ENCODE results near the gene NKPD1.

Gene NKPD1, protein sequence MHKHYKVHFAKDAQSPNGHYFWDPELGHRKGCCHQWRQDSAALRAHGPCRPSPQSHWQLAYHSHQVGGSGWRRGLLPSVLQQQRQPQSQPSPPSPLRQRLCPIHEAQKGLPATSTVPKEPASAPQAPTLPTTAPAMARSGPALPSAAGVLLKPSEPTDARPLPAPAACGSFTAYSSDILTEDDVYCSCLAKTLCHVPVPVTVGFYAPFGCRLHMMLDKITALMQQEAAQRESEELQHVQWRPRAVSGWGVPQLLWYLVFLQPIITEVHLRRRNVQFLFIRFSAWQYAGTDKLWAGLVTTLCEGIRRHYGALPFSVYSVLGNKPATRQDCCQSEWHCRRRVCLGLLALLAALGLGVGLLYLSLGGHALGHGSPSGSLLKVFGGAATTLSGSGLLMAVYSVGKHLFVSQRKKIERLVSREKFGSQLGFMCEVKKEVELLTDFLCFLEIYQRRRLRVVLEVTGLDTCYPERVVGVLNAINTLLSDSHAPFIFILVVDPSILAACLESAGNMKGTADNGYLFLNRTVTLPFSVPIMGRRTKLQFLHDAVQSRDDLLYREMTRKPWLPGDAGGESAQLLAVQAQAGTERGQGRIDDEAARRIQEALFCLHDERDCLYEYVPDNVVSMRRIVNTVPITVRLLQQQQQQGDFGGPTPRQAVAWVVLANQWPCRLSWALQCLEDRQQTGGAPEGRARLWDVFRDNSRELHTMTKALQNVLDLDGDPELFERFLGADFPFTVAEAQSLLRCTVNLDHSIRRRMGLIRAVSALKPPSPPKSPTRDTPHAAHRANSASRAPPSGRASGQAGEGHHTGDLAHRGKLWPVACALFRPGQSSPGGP

DNA sequence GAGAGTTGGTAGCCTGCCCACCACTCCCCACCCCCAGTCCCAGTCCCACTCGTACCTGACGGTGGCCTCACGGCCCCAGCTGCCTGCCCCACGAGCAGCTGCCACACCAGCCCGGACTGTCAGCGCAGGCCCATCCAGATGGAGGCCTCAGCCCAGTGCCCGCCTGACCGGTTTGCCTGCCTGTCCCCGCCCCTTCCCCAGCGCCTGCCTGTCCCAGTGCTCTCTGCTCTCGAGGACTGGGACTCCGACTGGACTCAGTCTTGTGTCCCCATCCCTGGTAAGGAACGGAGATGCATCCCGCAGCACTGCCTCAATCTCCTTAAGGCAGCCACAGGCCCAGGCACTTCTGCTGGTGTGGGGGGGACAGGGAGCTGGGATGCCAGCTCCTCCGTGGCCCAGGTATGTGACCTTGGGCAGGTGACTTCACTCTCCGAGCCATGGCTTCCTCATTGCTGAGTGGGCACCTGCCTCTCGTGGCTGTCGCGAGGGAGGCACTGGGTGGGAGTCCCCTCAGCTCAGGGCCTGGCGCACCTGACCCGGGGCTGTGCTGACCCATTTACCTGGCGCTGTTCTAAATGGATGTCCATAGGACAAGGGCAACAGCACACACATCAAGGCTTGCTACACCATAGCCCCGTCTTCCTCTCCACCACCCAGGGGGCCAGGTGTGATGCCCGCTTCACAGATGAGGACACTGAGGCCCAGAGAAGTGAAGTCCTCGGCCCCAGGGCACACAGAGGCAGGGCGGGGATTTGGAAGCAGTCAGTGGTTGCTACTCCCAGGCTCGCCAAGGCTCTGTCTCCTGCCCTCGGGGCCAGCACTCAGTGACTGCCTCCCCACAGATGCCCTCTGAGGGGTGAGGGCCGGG is at the start of gene NKPD1:
NKPD1 (minus strand) TSS at position 113 of the 868 bp plus-strand sequence. CDS start 832 bp downstream, outside the sequence.
- DNase-seq, result no peak

DNA sequence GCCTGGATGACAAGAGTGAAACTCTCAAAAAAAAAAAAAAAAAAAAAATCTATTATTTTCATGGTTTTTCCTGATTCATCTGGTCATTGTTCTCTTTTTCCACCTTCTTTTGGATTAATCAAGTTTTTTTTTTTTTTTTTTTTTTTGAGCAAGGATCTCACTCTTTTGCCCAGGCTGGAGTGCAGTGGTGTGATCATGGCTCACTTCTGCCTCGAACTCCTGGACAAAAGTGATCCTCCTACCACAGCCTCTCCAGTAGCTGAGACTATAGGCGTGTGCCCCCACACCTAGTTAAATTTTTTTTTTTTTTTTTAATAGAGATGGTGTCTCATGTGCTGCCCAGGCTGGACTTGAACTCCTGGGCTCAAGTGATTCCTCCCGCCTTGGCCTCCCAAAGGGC is 45.5 kb upstream of the NKPD1 start:
- no peak for DNase-seq

DNA sequence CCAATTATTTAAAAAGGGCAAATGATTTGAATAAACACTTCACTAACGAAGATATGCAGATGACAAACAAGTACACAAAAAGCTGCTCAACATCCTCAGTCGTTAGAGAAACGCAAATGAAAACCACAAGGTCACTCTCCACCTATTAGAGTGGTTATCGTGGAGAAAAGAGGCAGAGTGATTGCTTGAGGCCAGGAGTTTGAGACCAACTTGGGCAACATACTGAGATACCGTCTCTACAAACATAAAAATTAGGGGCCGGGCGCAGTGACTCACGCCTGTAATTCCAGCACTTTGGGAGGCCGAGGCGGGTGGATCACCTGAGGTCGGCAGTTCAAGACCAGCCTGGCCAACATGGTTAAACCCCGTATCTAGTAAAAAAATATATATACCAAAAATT is 45.0 kb upstream of the NKPD1 start:
- DNase-seq, result no peak

DNA sequence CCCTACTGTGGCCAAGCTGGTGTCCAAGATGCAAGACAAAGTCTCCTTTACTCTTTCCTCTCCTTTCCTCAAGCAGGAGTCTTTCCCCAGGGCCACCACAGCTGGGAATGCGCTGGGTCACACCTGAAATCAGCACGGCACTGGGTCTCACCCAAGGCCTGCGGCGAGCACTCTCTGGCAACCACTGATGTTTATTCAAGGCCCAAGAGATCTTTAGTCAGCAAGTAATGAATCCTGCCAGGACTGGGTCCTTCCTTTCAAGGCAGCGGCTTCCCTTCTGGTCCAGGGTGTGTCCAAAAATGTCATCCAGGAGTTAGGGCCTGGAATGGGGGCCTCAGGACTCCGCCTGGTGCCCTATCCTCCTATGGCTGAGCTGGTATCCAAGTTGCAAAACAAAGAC is 41.9 kb upstream of the NKPD1 start:
- DNase-seq, result no peak

DNA sequence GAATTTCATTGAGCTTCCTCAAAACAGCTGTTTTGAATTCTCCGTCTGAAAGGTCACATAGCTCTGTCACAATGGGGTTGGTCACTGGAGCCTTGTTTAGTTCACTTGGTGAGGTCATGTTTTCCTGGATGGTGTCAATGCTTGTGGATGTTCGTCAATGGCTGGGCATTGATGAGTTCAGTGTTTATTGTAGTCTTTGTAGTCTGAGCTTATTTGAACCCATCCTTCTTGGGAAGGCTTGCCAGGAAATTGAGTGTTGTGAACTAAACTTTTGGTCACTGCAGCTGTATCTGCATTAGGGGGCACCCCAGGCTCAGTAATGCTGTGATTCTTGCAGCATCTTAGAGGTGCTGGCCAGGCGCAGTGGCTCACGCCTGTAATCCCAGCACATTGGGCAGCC is 39.8 kb upstream of the NKPD1 start:
- no peak for DNase-seq

DNA sequence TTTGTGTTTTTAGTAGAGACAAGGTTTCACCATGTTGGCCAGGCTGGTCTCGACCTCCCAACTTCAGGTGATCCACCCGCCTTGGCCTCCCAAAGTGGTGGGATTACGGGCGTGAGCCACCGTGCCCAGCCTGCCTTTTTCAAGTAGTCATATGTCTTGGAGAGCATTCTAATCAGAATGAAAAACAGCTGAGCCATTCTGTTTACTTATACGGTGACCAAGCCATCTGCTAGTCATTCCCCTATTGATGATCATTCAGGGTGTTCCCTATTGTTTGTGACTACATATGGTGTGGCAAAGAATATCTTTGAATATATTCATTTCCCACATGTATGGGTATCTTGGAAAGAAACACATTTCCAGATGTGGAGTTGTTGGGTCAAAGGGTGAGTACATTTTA is 35.0 kb upstream of the NKPD1 start:
- DNase-seq, result no peak

DNA sequence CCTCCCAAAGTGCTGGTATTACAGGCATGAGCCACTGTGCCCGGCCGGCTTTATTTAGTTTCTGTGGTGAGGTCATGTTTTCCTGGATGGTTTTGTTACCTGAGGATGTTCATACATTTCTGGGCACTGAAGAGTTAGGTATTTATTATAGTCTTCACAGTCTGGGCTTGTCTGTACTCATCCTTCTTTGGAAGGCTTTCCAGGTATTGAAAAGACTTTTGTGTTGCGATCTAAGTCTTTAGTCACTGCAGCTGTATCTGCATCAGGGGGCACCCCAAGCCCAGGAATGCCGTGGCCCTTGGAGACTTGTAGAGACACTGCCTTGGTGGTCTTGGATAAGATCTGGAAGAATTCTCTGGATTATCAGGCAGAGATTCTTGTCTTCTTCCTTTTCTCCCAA is 30.6 kb upstream of the NKPD1 start:
- no peak for DNase-seq

DNA sequence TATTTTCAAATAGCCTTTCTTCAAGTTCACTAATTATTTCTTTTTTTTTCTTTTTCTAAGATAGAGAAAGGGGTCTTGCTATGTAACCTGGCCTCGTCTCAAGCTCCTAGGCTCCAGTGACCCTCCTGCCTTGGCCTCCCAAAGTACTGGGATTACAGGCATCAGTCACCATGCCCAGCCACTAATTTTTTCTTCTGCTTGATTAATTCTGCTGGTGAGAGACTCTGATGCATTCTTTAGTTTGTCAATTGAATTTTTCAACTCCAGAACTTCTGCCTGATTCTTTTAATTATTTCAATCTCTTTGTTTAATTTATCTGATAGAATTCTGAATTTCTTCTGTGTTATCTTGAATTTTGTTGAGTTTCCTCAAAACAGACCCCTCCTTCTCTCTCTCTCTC is 29.2 kb upstream of the NKPD1 start:
- DNase-seq, result no peak

DNA sequence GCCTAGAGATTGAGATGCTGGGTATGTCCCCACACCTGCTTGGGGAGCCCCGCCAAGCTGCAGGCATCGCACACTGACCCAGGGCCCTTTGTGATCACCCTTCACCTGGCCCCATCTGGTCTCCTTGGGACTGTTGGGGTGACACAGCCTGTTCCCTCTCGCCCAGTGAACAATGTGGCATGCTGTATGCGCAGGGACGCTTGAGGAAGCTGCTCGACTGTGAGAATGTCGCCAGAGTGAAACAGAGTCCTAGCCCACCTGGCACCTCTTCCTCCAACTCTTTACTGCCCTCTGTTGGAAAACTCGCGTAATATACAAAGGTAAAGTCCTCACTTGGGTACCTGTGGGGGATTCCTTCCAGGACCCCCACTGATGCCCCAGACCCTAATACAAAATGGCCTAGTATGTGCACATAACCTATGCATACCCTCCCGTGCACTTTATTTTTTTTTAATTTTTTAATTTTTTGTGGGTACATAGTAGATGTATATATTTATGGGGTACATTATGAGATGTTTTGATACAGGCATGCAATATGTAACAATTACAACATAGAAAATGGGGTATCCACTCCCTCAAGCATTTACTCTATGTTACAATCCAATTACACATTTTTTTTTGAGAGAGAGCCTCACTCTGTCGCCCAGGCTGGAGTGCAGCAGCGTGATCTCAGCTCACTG is 26.8 kb upstream of the NKPD1 start:
- DNase-seq, result peak in 1 of 2 donors; percentile 62

DNA sequence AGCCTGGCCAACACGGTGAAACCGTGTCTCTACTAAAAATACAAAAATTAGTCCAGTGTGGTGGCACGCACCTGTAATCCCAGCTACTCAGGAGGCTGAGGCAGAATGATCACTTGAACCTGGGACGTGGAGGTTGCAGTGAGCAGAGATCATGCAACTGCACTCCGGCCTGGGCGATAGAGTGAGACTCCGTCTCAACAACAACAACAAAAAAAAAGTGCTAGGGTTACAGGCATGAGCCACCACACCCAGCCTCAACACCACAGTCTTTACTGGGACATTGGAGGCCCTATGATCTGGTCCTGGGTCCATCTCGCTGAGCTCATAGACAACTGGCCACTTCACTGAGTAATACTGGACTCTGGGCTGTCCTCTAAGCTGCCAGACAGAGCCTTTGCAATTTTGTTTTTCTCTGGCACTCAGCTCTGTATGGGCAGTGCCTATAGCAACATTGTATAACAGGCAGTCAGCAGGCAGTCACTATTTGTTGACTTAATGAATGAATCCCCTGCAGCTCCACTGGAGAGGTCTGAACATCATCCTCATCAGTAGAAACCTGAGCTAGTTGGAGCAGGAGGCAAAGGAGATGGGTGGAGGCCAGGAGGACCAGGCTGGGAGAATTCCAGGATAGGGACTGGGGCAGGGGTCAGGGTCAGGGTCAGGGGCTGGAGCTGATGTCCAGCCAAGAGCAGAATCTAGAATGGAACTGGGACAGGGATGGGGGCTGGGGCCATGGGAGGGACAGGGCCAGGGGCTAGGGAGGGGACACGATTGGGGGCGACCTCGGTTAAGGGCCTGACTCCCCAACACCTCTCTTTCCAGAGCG is 25.9 kb upstream of the NKPD1 start:
- DNase-seq, result no peak

DNA sequence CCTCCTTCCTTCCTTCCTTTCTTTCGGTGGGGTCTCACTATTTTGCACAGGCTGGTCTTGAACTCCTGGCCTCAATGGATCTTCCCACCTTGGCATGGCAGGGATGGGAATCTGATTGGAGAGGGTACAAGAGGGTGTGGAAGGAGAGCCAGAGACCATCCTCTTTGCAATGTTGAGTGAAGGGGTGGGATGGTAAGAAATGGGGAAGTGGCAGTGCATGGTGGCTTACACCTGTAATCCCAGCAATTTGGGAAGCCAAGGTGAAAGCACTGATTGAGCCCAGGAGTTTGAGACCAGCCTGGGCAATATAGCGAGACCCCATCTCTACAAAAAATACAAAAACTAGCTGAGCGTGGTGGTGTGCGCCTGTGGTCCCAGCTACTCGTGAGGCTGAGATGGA is 23.3 kb upstream of the NKPD1 start:
- DNase-seq, result no peak

DNA sequence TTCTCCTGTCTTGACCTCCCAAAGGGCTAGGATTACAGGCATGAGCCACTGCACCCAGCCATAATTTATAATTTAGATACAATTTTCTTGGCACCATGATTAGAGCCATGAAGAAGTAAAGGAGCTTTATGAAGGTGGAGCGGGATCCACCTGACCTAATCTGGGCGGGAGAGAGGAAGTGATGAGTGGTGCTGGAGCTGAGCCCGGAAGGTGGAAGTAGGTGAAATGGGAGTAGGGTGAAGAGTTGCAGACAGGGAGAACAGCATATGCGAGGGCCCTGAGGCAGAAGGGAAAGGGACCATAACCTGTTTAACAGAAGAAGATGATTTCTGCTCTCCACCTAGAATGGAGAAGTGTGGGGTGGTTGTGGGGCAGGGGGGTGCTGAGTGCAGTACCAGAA is 22.0 kb upstream of the NKPD1 start:
- no peak for DNase-seq

DNA sequence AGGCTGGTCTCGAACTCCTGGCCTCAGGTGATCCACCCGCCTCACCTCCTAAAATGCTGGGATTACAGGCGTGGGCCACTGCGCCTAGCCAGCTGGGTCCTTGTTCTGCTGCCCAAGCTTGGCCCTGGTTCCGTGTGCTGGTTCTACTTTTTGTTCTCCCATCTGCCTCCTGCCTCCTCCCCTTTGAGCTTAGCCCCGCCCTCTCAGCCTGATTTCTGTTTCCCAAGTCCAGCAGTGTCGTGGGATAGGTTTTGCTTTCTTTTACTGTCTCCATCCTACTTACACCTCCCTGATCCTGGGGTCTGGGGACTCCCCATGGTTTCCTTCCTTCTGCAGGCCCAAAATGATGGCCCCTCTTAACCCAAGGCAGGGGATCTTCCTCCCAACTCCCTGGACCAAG is 20.2 kb upstream of the NKPD1 start:
- no peak for DNase-seq

DNA sequence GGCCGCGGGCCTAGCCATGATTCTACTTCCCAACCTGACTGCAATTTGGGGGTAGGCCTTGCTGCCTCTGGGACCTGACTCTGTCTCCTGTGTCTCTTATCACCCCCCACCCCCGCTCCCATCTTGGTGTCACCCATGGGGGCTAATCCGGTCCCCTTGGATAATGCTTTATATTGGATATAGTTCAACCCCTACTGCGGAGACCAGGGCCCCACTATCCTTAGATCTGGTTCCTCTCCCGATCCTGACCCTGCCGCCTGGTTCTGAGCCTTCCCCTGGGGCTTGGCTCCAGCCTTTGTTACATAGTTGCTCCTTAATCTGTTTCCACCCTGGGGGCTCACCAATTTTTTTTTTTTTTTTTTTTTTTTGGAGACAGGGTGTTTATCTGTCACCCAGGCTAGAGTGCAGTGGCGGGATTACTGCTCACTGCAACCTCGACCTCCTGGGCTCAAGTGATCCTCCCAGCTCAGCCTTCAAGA is 19.1 kb upstream of the NKPD1 start:
- no peak for DNase-seq

DNA sequence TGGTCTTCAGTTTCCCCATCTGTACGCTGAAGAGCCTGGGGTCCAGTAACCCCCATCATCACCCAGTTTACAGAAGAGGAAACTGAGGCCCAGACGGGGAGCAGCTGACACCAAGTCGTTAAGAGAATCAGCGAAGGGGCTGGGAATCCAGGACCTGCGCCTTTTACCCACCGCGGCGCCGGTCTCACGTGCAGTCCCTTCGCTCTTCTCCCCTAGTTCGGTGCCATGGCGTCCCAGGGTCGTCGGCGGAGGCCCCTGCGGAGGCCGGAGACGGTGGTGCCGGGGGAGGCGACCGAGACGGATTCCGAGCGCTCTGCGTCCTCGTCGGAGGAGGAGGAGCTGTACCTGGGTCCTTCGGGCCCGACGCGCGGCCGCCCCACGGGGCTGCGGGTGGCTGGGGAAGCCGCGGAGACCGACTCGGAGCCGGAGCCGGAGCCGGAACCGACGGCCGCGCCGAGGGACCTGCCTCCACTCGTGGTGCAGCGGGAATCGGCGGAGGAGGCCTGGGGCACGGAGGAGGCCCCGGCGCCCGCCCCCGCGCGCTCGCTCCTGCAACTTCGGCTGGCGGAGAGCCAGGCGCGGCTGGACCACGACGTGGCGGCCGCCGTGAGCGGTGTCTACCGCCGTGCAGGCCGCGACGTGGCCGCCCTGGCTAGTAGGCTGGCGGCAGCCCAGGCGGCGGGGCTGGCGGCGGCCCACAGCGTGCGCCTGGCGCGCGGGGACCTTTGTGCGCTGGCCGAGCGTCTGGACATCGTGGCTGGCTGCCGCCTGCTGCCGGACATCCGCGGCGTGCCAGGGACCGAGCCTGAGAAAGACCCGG is 18.5 kb upstream of the NKPD1 start:
- DNase-seq, result peak in 1 of 2 donors; percentile 34

DNA sequence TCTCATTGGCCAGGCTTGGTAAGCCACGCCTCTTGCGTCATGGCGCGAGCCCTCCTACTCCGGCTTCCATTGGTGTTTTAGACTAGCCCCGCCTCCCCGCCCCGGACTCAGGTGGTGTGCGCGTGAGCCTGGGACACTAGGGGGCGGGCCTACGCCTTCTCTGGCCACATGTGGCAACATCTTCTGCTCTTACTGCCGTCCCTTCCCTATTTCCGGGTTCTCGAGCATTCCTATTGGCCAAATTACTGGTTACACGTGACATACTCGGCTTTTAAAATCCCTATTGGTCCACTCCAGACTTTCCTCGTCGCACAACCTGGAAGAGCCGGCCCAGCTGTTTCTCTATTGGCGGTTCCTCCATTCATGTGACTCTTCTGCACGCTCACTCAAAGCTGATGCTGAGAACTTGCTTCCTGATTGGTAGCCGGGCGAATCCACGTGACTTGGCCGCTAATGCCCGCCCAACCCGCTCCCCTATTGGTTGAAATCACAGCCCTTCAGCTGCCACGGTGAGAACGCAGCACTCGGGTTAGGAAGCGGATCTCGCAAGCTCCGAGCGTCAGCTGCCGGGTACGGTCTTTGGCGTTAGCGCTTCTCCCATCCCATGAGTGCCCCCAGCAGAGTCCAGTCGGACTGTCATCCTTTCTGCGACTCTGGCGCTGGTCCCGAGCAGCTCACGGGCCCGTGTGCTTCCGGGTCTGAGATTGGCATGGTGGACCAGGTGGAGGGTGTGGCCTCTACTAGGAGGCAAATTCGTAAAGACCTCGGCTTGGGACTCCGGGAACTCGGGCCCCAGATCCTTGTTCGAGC is 17.7 kb upstream of the NKPD1 start, which contains the start of gene BLOC1S3:
BLOC1S3 (plus strand) TSS at position 523 of the 810 bp plus-strand sequence. CDS start 513 bp downstream, outside the sequence.
- peak; percentile 100 for DNase-seq

DNA sequence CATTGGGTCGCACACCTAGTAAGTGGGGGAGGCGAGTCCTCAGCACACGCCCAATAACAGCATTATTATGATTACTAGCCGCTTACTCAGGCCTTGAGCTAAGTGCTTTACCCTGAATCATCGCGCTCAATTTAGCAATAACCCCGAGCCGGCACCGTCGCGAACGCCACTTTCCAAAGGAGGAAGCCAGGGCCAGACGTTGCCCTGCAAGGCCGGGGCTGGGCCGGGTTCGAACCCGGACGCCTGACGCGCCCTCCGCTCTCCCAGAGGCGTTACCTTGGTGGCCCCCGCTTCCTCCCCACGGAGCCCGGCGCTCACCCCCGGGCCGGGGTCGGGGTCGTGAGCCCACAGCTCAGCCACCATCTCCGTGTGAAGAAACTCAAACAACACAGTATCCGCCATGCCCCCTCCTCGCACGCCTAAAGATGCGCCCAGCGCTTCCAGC is 17.1 kb upstream of the NKPD1 start, which contains the start of gene TRAPPC6A:
TRAPPC6A (minus strand) TSS at position 421 of the 445 bp plus-strand sequence; CDS start at position 402, 19 bp downstream.
- no peak for DNase-seq

DNA sequence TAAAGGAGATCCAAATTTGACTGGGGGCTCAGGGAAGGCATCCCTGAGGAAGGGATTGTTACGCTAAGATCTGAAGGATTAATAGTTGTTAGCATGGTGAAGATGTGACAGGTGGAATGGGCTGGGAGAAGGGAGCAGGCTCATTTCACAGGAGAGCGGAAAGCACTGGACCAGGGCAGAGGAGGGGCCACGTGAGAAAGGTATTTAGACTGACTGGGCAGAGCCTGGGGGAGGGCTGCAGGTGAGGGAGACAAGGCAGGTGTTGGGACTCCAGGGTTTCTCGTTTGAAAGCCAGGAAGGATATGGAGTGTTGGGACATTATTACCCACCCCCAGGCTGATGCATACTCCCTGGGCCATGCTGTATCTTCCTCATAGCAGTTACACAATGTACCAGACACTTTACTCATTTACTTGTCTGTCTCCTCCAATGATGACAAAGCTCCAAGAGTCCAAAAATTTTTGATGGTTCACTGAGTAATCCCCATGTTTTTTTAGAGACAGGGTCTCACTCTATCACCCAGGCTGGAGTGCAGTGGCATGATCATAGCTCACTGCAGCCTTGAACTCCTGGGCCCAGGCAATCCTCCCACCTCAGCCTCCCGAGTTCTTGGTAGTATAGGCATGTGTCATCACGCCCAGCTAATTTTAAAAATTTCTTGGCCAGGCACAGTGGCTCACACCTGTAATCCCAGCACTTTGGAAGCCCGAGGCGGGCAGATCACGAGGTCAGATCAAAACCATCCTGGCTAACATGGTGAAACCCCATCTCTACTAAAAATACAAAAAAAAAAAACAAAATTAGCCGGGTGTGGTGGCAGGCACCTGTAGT is 14.9 kb upstream of the NKPD1 start:
- DNase-seq, result no peak
